Endothelial cell of coronary artery (primary cell): ENCODE measurements around the gene NAV3. TPM values are rescaled to one million over a fixed set of nuclear protein-coding genes. Genes with fewer than 3 reads are reported as not detected.

ENCODE experiments used
- total RNA-seq: library from RNA; depleted of rRNA; stranded (reverse); fragments of >200 nt; gene quantifications from 2 replicates; pipeline ENCODE4 v1.2.3, GENCODE V29; 2014

NAV3 gene, protein sequence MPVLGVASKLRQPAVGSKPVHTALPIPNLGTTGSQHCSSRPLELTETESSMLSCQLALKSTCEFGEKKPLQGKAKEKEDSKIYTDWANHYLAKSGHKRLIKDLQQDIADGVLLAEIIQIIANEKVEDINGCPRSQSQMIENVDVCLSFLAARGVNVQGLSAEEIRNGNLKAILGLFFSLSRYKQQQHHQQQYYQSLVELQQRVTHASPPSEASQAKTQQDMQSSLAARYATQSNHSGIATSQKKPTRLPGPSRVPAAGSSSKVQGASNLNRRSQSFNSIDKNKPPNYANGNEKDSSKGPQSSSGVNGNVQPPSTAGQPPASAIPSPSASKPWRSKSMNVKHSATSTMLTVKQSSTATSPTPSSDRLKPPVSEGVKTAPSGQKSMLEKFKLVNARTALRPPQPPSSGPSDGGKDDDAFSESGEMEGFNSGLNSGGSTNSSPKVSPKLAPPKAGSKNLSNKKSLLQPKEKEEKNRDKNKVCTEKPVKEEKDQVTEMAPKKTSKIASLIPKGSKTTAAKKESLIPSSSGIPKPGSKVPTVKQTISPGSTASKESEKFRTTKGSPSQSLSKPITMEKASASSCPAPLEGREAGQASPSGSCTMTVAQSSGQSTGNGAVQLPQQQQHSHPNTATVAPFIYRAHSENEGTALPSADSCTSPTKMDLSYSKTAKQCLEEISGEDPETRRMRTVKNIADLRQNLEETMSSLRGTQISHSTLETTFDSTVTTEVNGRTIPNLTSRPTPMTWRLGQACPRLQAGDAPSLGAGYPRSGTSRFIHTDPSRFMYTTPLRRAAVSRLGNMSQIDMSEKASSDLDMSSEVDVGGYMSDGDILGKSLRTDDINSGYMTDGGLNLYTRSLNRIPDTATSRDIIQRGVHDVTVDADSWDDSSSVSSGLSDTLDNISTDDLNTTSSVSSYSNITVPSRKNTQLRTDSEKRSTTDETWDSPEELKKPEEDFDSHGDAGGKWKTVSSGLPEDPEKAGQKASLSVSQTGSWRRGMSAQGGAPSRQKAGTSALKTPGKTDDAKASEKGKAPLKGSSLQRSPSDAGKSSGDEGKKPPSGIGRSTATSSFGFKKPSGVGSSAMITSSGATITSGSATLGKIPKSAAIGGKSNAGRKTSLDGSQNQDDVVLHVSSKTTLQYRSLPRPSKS (N-terminal part only)
- total RNA-seq, result 19.2 and 25.7 TPM in 2 replicates

DNA sequence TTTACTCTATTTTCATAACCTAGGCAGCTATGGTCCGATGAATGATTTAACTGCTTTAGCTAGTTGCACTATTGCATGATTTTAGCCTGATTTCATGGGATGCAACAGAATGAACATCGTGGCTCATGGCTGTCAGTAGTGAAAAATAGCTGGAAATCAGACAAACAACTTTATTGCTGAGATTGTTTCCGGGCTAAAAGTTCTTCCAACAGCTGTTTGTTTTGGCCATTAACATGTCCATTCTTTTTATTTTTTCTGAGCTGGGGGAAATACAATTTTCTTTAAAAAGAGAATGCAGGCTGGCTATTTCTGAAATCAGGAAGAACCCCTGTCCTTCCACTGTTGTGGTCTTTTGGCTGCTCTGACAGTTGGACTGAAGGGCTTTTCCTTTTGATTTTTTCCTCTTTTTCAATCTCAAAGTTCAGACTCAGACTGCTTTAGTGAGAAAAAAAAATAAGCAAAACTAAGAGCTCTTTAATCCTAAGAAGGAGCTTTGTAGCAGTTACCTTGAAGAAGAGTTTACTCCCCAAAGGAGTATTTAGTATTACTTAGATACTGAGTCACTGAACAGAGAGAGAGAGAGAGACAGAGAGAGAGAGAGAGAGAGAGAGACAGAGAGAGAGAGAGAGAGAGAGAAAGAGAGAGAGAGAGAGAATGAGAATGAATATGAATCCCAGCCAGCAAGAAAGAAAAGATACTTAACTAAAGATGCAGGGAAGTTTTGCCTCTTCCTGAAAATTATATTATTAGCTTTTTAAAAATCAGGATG lies at the start of gene NAV3:
Gene NAV3, plus strand, starts transcription at position 312 of the 769 bp plus-strand sequence. CDS start 568 bp downstream, outside the sequence.

